ENCODE results near the gene SPATA20. TPM values are rescaled to one million over a fixed set of nuclear protein-coding genes. Genes with fewer than 3 reads are reported as not detected.

SPATA20 gene
- total RNA-seq, 4 donors from 2014 or later = 42.8 to 65.1 (median 49.4) TPM

- ATAC-seq (ENCODE audit: low FRiP score) = no peak
- TF ChIP-seq CTCF (IDR thresholded peaks at IDR 0.05) = no peak
- DNase-seq (ENCODE audit: low spot score) = no peak
Measured at GRCh38 chr17:50540560-50541401, 6.2 kb upstream of the SPATA20 start.

- DNase-seq (ENCODE audit: low spot score) (no peak), ATAC-seq (ENCODE audit: low FRiP score) (no peak)
- no peak for TF ChIP-seq CTCF (IDR thresholded peaks at IDR 0.05)
Measured at GRCh38 chr17:50541402-50541715, 5.6 kb upstream of the SPATA20 start.

- ATAC-seq (ENCODE audit: low FRiP score) (peak; percentile 90), DNase-seq (ENCODE audit: low spot score) (peak; percentile 59)
- TF ChIP-seq CTCF (IDR thresholded peaks at IDR 0.05) = no peak
Measured at GRCh38 chr17:50541716-50542688, 5.0 kb upstream of the SPATA20 start.

- no peak for TF ChIP-seq CTCF (IDR thresholded peaks at IDR 0.05)
- no peak for DNase-seq (ENCODE audit: low spot score)
- ATAC-seq (ENCODE audit: low FRiP score) = no peak
Measured at GRCh38 chr17:50542795-50543774, 3.9 kb upstream of the SPATA20 start.

- ATAC-seq (ENCODE audit: low FRiP score) = no peak
- no peak for TF ChIP-seq CTCF (IDR thresholded peaks at IDR 0.05)
- no peak for DNase-seq (ENCODE audit: low spot score)
Measured at GRCh38 chr17:50544516-50544915, 2.5 kb upstream of the SPATA20 start.

GRCh38 chr17:50545311-50545710 is 1.7 kb upstream of the SPATA20 start:
- DNase-seq (ENCODE audit: low spot score) (no peak), ATAC-seq (ENCODE audit: low FRiP score) (no peak)
- no peak for TF ChIP-seq CTCF (IDR thresholded peaks at IDR 0.05)
